LNCAP (cell line): ENCODE measurements around the gene TGM5.

Experiments
- TF ChIP-seq, protein P1 (sequence below): fragments of 450-650 bp; IDR thresholded peaks from 2 replicates; pipeline ENCODE4 v1.5.1; 2017; ENCODE audit warnings: mild to moderate bottlenecking

Gene TGM5

DNA sequence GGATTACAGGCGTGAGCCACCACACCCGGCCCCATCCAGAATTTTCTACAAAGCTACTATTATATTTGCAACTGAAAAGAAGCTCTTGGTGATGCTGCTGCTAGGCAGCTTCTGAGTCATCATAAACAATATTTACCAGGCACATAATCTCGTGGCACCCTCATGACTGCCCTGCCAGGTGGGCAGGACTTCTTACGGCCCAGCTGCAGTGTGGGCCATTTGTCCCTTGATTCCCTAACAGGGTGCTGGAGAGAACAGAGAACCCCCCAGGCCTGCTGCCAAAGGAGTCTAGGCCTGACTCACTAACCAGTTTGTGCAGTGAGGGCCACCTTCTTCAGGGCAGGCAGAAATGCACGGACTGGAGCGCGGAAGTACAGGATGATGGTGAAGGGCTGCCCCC is 50.8 kb downstream of the TGM5 start:
- TF ChIP-seq, protein P1, sequence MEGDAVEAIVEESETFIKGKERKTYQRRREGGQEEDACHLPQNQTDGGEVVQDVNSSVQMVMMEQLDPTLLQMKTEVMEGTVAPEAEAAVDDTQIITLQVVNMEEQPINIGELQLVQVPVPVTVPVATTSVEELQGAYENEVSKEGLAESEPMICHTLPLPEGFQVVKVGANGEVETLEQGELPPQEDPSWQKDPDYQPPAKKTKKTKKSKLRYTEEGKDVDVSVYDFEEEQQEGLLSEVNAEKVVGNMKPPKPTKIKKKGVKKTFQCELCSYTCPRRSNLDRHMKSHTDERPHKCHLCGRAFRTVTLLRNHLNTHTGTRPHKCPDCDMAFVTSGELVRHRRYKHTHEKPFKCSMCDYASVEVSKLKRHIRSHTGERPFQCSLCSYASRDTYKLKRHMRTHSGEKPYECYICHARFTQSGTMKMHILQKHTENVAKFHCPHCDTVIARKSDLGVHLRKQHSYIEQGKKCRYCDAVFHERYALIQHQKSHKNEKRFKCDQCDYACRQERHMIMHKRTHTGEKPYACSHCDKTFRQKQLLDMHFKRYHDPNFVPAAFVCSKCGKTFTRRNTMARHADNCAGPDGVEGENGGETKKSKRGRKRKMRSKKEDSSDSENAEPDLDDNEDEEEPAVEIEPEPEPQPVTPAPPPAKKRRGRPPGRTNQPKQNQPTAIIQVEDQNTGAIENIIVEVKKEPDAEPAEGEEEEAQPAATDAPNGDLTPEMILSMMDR, result no peak

DNA sequence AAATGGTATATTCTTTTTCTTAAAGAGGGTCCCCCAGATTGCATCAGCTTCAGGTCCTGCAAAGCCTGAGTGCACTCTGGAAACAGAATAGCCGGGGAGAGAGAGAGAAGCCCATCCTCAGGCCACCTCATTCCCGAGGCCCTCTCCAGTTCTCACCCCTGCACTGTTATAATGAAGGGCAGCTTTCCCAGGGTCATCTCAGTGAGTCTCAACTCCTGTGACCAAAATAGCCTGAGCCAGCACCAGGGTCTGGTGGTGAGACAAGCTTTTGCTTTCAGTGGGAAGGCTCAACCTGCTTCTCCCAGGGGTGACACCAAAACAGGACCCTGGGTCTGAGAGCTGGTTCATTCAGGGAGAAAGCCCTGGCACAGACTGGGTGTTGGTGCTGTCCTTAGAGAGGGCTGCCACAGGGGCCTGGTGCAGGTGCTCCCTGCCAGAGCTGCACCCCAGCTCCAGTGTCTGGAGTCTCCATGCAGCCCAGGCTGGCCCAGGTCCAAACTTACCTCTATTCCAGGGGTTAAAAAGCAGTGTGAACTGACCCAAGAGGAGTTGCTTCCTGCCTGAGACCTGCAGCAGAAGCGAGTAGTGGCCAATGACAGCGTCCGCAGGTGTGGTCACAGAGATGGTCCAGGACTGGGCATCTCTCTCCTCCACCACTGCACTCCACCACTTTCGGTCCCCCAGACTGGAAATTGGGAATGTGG is 52.0 kb downstream of the TGM5 start:
- TF ChIP-seq, protein P1, result no peak

DNA sequence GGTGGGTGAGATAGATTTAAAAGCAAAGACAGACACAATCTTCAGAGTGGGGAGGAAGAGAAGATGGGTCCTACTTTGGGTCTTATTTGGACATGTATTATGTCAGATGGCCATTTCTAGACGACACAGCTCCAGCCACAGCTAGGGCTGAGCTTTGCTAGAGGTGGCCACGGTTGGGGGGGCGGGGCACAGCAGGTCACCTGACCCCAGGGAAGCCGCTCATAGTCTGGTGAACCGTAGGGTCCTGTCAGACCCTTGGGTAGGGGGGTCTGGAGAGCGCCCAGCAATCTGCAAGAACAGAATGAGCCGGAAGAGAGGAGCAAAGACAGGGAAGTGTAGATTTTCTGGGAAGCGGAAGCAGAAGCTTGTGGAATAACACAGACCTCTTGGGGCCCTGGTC is 52.6 kb downstream of the TGM5 start:
- TF ChIP-seq, protein P1, result no peak

DNA sequence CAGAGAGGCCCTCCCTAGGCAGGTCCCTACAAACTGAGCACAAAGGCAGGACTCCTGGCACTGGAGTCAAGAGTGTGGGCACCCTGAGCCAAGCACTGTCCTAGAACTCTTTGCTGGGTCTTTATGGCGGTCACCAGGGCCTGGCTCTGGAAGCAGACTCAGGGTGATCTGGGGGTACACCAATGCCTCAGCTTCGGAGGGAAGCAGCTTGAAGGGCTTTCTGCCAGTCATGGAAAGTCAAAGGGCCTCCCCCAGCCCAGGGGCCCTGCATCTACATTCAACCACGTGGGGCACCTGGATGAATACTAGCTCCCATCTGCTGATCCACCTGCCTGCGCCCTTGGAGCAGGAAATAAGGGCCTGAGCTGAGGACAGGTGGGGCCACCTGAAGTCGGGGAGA is 53.3 kb downstream of the TGM5 start:
- TF ChIP-seq, protein P1, result no peak

DNA sequence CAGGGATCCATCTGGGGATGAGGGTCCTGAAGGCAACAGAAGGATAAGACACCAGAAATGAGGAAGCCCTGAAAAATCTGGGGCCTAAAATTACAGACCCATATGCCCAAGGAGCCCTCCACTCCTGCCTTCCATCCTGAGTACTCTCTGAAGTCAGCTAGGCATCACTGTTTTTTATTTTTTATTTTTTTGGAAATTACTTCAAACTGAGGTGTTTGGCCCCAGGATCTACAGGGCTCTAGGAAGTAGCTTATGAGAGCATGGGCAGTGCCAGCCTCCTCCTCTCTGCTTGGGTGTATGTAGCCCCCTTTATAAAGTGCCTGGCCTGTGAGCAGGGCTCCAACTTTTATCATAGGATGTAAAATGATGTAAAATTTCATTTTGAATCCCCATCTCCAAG is 53.8 kb downstream of the TGM5 start:
- TF ChIP-seq, protein P1, result no peak

DNA sequence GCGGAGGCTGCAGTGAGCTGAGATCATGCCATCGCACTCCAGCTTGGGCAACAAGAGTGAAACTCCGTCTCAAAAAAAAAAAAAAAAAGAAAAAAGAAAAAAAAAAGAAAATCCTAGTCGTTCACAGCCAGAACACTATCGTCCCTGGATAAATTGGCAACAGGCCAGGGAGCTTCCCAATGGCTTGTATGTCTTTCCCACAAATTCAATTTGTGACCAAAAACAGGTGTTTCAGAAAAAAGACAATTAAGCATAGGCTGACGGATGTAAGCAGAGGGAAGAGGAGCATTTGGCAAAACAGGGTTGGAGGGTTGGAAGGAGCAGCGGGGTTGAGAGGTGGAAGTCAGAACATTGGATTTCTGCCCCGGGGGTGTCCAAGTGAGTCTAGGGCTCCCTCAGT is 54.4 kb downstream of the TGM5 start:
- TF ChIP-seq, protein P1, result no peak

DNA sequence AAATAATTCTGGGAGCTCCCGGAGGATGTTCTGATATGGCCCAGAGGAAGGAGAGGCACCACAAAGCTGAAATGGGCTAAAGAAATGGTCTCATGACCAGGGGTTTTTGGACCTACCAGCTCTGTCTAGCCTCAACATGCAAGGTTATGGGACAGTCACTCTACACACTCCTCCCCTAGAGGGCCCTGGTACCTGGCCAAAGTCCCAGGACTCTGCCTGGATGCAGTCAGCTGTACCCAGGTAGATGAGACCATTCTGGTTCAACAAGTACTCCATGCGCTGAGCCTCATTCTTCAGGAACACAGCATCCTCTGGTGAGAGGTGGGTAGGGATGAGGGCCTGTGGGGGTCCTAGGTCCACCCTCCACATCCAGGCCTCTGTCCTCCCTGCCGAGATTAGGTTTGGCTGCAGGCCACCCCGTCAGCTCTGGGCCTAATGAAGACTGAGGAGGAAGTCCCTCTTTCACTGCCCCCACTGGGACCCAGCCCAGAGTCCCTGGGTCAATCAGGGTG is 55.4 kb downstream of the TGM5 start:
- TF ChIP-seq, protein P1, result no peak

DNA sequence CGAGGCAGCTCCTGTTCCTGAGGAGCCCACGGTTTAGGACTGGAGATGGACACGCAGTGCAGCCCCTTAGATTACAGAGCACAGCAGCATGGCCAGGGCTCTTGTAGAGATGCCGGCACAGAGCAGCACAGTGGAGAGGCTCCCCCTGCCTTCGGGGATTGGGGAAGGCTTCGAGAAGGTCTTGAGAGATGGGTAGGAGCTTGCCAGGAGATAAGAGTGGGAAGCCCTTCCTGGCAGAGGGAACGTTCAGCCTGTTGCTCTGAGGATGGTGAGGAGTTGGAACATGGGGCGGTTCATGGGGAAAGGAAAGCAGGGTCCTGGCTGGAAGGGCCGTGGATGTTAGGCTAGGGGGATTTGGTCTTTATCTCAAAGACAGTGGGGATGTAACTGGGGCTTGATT is 55.9 kb downstream of the TGM5 start:
- TF ChIP-seq, protein P1, result no peak
